ENCODE data around the gene GOLM1. TPM values are rescaled to one million over a fixed set of nuclear protein-coding genes. Genes with fewer than 3 reads are reported as not detected.

GOLM1 gene
- total and polyA plus RNA-seq, 2 donors (not counting 3 experiments of a cell fraction or from before 2014, with no cell fraction given): 49.8 to 108 TPM

- no peaks in the 10 kb centered on the region for H3K9me1 ChIP-seq (replicated peaks; ENCODE audit: control insufficient read depth, extremely low read depth, insufficient read depth, low read length)
- no peak overlapping the region for H3K4me3 ChIP-seq (replicated peaks in 1 of 3; ENCODE audit: insufficient read depth in 1 of 3, low read depth in 1 of 3, low read length in 3 of 3)
- TF ChIP-seq CTCF (IDR thresholded peaks at IDR 0.05; ENCODE audit: extremely low read depth in 1 of 2, insufficient read depth in 1 of 2, low read depth in 1 of 2, low read length in 2 of 2) (no peak), FOS (IDR thresholded peaks at IDR 0.05; ENCODE audit: borderline replicate concordance, insufficient read depth, low read length) (no peak), POLR2A (IDR thresholded peaks at IDR 0.05; ENCODE audit: low read depth, low read length) (no peak), EZH2 (IDR thresholded peaks at IDR 0.05; ENCODE audit: borderline replicate concordance, low read depth, low read length, severe bottlenecking) (no peak), MAX (IDR thresholded peaks at IDR 0.05; ENCODE audit: insufficient read depth, insufficient read length) (no peak), GATA2 (IDR thresholded peaks at IDR 0.05; ENCODE audit: insufficient read depth, insufficient read length, low read depth, low read length) (no peak)
- H3K27ac ChIP-seq (ENCODE audit: insufficient read depth, low read depth, low read length): no peak overlapping the region
- H3K9ac ChIP-seq (replicated peaks; ENCODE audit: extremely low read depth, insufficient read depth, low read length): no peak overlapping the region
- POLR2A ChIA-PET: no interaction called here
- FAIRE-seq (no peak), DNase-seq (ENCODE audit: low read depth, low spot score) (no peak)
- no peak overlapping the region for H3K4me2 ChIP-seq (ENCODE audit: insufficient read depth, low read length)
- H3K27me3 ChIP-seq (ENCODE audit: control insufficient read depth in 2 of 2, insufficient read depth in 2 of 2, low read length in 2 of 2): no peaks in the 10 kb centered on the region
- intact Hi-C loops (cut with micrococcal nuclease) (no loop called here), dilution Hi-C loops (cut with MboI; ENCODE audit: extremely low pct_ligation_motif_present, low sequenced_read_pairs) (no loop called here)
- no peaks in the 10 kb centered on the region for H3K4me1 ChIP-seq (ENCODE audit: control insufficient read depth, extremely low read depth, insufficient read depth, low read length)
- H3K79me2 ChIP-seq (ENCODE audit: control insufficient read depth, insufficient read depth, low read length): no peaks in the 10 kb centered on the region
- BruUV-seq (replicated peaks): no TSS peak
- no peak overlapping the region for H2AFZ ChIP-seq (ENCODE audit: low read depth, low read length)
- H3K9me3 ChIP-seq (replicated peaks; ENCODE audit: control insufficient read depth, insufficient read depth, low read length): no peaks in the 10 kb centered on the region
- CTCF ChIA-PET: no interaction called here
- peaks cover 0 to 3% of the 10 kb centered on the region in 2 experiments for H3K36me3 ChIP-seq (ENCODE audit: control insufficient read depth in 2 of 2, extremely low read depth in 1 of 2, insufficient read depth in 2 of 2, low read length in 2 of 2)
- no peaks in the 10 kb centered on the region for H4K20me1 ChIP-seq (replicated peaks; ENCODE audit: control insufficient read depth, extremely low read depth, insufficient read depth, low read length)
Measured at GRCh38 chr9:86042199-86042978, 57.0 kb downstream of the GOLM1 start.
